GM21526 (cell line): Measurements from ENCODE around the gene PAPPA.

ENCODE experiments used
- ATAC-seq: cut with Tn5 transposase; IDR thresholded peaks from one replicate; pipeline ENCODE4 v1.9.1; 2021; ENCODE audit warnings: moderate library complexity; ENCODE audit not compliant: unreplicated experiment, low FRiP score

The PAPPA gene

DNA sequence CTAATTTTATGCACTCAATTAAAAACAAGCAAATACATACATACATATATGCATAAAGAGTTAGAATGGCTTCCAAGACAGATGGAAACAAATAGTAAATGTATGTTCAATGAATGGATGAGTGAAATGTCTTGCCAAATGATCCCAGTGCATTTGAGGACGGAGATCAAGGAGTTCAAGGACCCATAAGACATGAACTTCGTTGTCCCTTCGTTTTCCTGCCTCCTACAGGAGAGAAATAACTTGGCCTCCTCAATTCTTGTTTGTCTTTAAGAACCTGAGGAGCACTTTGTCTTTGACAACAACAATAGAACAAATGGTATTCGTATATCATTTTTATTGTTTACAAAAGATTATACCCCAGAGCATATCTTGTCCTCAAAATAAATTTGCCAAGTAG, 2.4 kb upstream of the PAPPA start:
- ATAC-seq = no peak

DNA sequence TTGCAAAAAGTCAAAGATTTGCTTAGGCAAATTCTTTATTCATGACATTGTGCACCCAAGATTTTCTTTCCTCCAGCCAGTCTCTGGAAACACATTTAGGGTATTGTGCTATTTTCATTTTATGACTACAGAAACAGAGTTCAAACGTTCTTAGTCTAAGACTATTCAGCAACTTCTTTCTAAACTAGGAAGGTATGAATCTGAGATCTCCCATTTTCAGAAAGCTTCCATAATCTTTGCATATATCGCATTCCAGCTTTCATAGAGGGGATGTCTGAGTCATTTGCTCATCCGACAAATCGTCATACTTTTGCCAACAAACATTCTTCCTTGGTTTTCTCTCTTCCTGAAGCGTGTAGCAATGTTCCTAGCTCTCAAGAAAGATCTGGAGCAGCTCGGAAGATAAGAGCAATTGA, 1.6 kb upstream of the PAPPA start:
- ATAC-seq = no peak

DNA sequence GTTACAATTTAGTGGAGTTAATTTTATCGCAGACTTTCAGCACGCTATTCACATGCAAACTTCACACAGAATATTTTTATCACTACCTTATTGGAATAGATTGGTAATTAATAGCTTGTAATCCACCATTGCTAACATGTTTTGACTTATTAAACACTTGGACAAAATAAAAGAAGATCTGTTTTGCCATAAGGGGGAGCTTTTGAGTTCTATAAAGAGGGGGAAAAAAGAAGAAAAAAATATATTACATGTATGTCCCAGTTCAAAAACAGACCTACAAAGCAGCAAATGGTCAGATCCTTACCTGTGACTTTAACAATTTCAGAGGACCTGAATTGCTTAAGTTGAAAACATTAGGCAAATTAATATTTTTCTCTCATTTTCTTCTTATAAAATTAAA, 1.2 kb upstream of the PAPPA start:
- ATAC-seq = no peak

DNA sequence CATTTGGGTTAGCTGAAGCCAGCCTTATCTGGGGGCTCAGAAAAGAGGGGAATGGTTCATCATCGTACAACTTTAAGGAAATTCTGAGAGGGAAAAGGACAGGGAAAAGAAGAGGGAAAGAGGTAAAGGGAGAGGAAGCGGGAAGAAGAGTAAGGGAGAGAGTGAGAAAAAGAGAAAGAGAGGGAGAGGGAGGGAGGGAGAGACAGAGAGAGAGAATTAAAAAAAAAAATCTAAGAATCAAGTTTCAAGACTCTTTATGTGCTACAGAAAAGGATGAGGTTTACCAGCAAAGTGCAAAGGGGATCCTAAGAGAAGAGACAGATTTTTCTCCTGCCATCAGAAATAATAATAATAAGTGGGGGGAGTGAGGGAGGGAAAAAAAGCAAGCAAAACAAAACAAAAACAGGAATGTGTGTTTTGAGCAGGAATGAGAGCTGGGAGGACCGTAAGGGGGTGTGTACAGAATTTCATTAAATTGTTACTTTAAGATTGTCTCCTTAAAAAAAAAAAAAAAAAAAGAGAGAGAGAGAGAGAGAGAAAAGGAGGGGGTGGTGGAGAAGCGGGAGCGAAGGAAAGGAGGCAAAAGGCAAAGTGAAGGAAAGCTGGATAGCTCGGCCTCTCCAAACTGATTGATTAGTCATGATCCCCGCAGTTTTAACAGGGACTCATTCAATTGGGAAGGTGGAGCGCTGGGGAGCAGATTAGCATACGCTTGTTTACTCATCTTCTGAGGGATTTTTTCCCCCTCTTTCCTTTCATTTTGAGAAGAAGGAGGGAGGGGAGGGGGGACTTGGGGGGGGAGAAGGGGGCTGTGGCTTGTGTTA, 438 bp upstream of the PAPPA start:
- no peak for ATAC-seq

DNA sequence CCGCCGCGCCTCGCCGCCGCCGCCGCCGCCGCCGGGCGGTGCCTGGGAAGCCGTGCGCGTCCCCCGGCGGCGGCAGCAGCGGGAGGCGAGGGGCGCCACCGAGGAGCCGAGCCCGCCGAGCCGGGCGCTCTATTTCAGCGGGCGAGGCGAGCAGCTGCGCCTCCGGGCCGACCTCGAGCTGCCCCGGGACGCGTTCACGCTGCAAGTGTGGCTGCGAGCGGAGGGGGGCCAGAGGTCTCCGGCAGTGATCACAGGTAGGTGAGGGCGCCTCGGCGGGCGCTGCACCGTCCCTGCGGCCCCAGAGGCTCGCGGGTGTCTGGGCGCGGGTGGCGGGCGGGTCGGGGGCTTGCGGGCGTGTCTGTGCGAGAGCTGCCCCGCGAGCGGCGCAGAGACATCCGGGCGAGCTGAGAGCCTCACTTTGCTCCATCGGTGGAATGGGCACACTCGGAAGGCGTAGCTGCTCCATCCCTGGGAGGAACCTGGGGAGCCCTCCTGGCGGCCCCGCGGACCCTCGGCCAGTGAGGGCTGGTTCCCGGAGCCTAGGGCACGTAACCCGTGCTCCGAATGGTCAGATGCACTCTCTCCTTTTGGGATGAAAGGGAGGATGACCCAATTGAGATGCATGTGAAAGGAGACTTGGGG, 864 bp downstream of the PAPPA start:
- no peak for ATAC-seq

DNA sequence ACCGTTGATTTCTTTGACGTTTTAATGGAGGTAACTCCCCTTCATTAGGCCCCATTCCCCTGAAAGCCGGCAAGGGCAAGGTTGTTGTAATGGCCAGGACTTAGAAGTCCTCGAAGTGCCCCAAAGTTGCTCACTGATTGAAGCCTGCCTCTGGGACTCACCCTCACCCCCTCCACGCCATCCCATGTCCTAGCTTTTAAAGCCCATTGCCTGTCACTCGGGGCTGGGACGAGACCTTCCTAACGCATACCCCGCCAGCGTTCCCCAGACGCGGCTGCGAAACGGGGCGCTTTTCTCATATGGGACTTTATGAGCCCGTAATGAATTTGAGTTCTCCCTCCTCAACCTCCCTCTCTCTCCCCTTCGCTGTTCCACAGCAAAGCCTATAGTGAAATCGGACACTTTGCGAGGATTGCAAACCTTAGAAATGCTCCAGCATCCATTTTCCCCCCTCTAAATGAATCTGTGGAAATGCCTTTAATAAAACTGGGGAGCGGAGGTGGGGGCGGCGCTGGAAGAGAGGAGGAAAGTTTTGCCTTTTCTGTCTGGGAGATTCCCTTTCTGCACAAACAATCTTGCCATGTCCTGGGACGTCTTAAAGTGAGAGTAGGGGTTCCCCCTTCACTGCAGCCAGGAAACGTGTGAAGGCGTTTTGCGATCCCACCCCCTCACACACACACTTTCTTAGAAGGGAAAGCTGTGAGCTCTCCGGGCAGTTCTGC, 1.5 kb downstream of the PAPPA start:
- ATAC-seq = no peak

DNA sequence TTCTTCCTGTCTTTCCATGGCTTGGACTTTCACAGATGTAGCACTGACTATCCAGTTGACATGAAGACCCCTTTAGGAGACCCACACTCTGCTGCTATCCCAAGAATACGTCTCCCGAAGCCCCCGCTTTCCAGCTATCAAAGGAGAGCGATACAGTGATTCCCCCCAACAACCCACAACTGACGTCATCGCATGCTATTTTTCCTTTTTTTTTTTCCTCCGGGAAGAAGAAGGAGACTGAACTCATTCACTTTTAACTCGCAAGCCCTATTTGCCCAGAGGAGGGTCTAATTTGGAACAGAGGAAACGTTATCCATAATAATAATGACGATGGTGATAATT, 2.1 kb downstream of the PAPPA start:
- ATAC-seq = no peak

DNA sequence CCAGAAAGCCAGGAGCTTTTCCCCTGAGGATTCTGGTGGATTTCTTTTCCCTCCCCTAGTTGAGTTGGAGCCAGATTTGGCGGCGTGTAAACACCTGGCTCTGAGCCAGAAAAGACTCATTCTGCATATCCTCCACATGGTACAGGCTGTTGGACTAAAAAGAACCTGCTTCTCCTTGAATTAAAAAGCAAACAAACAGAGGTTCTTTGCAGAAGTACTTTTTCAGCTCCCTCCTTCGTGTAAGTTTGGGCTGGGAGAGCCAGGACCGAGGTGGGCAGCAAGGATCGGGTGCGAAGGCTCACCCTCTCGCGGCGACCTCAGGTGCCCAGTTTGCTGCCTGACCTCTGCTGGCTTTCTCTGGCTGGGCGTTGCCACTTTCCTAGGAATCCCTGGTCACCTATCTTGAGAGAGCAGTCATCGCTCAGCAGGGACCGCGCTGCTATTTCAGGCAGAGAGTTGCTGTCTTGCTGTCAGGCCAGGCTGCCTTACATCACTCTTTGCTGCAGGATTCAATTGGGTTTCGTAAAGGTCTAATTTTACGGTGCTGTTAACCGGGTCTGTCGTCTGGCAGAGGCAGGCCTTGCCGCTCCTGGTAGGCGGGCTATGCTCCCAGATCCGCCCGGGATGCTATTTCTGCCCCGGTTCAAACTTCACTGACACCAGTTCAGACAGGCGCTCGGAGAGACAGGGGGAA, 3.2 kb downstream of the PAPPA start:
- ATAC-seq = no peak

DNA sequence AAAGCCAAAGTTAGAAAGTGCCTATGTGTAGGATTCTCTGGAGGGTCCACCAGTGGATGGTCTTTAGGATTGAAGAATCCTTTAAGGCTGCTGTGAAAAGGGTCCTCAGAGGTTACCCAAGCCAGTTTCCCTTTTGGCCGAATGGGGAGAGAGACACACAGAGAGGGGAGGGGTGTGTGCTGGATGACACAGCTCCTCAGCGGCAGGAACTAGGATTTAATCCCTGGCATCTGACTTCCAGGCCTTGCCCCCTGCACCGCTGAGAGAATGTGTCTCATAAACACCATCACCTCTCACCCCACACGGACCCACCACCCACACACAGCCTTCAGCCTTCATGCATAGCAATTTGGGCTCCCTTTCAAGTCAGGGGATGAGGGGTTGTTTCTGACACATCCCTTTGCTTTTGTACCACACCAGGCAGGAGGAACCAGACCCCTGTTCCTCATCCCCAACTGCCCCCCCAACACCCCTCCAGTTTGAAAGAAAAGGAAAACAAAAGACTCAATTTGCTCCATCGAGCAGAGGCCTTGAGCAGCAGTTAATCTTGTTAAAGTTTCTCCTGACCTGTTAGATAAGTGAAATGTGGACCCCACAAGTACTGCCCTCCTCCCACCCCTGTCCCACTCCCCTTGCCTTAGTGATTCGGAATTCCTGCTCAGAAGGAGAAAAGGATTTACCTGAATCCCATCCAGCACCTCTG, 4.0 kb downstream of the PAPPA start:
- ATAC-seq = no peak

DNA sequence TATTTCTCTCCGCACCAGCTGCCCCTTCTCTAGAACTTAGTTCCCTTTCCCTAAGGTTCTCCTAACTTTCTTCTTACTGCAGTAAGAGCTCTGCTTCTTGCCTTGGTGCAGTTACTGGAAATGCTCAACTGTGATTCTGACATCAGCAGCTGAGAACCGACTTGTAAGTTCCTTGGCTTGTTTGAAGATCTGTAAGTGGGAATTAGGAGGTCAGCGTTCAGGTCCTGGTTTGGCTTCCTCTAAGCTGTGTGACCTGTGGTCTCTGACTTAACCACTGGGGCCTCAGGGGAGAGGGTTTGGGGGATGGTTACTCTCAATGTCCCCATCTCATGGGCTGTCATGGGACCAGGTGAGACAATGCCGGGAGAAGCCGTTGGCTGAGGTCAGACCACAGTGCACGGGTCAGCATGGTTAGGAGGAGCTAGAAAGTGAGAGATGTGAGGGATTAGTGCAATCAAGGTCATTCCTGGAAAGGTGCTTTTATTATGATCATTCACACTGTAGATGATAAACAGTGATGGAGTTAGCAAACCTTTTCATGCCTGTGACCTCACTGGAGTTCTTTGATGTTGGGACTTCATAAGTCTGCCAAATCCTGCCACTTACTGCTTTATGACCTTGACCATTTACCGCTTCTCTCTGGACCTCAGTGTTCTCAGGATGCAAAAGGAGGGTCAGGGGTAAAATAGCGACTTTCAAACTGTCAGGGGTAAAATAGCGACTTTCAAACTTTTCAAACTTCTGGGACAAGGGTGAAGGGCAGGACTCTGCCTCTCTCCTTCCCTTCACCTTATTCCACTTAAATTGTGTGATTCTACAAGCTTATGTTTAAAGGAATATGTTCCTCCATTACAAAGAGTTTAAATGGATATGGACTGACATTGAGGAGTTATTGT, 7.3 kb downstream of the PAPPA start:
- no peak for ATAC-seq

DNA sequence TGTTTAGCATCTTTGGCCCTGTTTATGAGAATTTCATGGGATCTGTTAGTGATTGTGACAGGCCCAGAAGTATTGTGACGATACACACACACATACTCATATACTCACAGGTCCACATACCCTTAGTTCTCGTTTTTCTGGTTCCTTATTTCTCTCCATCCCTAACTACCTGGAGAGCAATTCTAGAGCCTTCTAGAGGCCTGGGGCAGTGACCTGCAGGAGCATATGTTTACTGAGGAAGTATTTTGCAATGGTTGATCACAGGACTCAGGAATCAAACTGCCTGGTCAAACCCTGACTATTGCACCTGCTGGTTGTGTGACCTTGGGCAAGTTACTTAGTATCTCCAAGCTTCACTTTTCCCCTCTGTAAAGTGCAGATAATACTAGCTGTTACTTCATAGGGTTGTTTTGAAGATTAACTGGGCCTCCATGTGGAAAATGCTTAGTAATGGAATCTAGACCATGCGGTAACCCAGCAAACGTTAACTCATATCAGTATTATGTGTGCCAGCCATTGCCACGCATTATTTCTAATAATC, 8.7 kb downstream of the PAPPA start:
- no peak for ATAC-seq

DNA sequence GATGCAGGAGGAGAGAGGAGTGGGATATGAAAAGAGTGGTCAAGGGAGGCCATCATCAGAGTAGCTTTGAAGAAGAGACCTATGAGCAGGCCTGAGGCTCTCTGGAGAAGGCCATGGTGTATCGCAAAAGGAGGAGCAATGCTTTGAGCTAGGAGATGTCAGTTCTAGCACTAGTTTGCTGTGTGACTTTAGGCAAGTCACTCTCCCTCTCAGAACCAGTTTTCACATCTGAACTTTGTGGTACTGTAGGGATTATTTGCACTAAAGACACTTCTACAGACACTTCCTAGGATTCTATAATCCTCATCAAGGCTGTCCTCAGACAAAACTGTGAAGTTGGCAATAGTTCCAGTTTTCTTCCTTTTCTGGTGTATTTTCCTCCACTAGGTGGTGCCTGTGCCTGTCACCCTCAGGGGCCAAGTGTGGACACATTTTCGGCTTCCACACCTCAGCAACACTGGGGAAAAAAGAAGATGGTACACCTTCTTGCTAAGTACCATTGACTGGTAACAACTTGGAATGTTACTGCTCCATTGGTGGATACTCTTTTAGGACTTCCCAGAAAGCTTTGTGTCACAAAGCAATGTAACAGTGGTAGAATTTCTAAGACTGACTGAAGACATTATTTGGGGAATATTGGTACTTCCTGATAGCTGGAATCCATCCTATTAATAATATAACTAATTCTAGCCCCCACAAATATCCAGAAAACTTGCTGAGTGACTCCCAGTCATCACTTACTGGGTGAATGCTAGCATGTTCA, 9.9 kb downstream of the PAPPA start:
- ATAC-seq = no peak

DNA sequence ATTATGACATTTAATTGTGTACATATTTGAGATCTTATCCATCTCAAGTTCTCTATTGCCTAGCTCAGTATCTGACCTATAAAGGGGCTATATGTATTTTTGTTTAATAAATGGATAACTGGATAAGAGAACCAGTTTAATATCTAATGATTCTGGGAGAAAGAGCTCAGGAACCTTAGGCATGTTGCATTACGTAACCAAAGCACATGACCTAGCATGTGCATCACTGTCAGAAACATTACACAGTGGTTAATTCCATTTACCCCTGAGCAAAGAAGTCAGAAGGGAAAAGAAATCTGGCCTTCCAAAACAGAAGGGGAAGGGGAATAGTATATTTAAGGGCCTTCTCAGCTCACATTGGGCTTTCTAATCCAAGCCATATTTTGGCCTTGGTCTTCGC, 12.3 kb downstream of the PAPPA start:
- no peak for ATAC-seq

DNA sequence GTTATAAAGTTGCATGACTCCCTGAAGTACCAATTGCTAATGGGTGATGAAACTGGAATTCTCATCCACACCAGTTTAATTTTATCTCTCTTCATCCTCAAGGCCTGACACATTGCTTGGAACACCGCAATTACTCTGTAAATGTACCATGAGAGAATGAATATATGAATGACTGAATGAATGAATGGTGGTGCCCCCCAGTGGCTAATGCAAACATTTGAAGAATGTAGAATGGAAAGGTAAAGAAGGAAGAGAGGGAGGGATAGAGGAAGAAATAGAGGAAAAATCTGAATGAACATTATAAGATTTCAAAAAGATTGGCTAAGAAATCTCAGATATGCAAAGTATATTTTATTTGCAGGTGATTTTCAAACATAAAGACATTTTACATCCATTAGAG, 13.1 kb downstream of the PAPPA start:
- no peak for ATAC-seq

DNA sequence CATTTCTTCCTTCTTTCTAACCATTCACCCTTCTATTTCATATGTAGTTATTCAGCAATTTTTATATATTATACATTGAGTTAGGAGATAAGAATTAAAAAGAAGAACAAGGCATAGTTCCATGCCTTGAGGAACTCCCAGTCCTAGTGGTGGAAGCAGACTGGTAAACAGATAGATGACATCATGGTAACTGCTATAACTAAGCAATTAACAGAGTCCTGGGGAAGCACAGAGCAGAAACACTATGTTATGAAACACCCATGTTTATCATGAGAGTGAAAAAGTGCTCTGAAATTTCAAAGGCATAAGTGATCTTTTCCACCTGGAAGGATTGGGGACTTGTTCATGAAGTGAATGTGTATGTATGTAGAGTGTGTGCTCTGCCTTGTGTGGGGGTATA, 14.6 kb downstream of the PAPPA start:
- no peak for ATAC-seq

DNA sequence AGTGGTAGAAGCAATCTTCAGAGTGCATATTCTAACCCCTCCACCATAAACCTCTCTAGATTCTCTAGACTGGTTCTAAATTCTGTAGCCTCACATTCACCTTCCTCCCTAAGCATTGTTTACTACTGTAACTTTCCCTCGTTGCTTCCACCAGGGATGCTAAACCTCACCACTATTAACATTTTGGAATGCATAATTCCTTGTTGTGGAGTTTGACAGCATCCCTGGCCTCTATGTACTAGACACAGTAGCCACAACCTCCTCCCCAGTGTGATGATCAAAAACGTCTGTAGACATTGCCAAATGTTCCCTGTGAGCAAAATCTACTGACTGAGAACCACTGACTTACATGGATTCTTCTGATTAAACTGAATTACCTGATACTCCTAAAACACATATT, 18.6 kb downstream of the PAPPA start:
- no peak for ATAC-seq

DNA sequence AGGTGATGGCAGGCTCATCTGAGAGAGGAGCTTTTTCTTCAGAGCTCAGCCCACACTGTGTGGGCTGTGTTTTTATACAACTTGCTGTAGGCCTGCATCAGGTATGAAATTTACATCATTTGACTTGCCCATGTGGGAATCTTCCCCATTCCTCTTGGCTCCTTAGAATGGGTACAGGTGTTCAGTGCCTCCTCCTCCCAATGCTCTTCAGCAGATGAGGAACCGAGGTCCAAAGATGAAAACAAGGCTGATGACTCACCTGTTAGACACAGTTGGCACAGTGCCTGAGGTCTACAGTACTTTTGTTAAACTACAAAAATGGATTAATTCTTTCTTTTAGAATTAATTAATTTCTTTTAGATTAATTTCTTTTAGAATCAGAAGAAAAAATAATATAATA, 20.8 kb downstream of the PAPPA start:
- ATAC-seq = no peak

DNA sequence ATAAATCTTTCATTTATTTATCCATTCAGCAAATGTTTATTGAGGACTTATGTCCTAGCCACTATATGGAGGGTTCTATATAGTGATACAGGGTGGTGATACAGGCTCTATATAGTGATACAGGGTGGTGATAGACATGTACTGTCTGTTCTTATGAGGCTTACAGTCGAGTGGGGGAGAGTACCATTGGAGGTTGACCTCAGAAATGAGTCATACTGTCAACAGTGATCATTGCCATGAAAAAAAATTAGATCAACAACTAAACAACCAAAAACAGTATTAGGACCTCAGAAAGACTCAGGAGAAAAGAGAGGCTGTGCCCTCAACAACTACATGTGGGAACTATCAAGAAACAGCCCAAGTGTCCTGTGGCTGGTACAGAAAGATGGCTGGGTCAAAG, 22.0 kb downstream of the PAPPA start:
- ATAC-seq = no peak
